ENCODE data around the gene NPPB. TPM values are rescaled to one million over a fixed set of nuclear protein-coding genes. Genes with fewer than 3 reads are reported as not detected.
A peak's percentile ranks its signal among the peaks of the same experiment; 100 is the strongest.

The NPPB gene
- total and polyA plus RNA-seq, 9 of the 15 experiments (the other 6 are each of a cell fraction or from before 2014, with no cell fraction given), result not detected

GRCh38 chr1:11845641-11846335 lies 13.0 kb downstream of the NPPB start (continued):
- peak in 1 of 2 experiments; percentile 50; a peak in 1 of 4 replicates for TF ChIP-seq MAZ (CRISPR knock-in tag; conservative IDR thresholded peaks at IDR 0.05 in 1 of 2, IDR thresholded peaks at IDR 0.05 in 1 of 2)
- no peak for TF ChIP-seq ETV5 (CRISPR knock-in tag; IDR thresholded peaks at IDR 0.05; ENCODE audit: low read depth)
- TF ChIP-seq FOXJ2 (tag; IDR thresholded peaks at IDR 0.05), result no peak
- TF ChIP-seq HINFP (tag; conservative IDR thresholded peaks at IDR 0.05; ENCODE audit: low read depth), result 0 out of 2 replicates have a peak, but pooled peaks have one; percentile 17
- TF ChIP-seq CXXC5 (CRISPR knock-in tag; IDR thresholded peaks at IDR 0.05), result peak; percentile 53
- 0 out of 2 replicates have a peak, but pooled peaks have one; percentile 44 for TF ChIP-seq E2F1 (CRISPR knock-in tag; IDR thresholded peaks at IDR 0.05)
- TF ChIP-seq HDAC1 (IDR thresholded peaks at IDR 0.05), result peak in 1 of 2 experiments; percentile 34; a peak in 1 of 4 replicates
- no peak for TF ChIP-seq CHD7 (IDR thresholded peaks at IDR 0.05; ENCODE audit: low read depth, low read length)
- 0 out of 2 replicates have a peak, but pooled peaks have one; percentile 24 for TF ChIP-seq ZFX (CRISPR knock-in tag; IDR thresholded peaks at IDR 0.05)

All from K562 (cell line).